ENCODE data around the gene RNASEH1. TPM values are rescaled to one million over a fixed set of nuclear protein-coding genes. Genes with fewer than 3 reads are reported as not detected.

RNASEH1 gene
- total and polyA plus RNA-seq, 2 experiments from 2014 or later = 15.3 to 25.6 TPM

DNA sequence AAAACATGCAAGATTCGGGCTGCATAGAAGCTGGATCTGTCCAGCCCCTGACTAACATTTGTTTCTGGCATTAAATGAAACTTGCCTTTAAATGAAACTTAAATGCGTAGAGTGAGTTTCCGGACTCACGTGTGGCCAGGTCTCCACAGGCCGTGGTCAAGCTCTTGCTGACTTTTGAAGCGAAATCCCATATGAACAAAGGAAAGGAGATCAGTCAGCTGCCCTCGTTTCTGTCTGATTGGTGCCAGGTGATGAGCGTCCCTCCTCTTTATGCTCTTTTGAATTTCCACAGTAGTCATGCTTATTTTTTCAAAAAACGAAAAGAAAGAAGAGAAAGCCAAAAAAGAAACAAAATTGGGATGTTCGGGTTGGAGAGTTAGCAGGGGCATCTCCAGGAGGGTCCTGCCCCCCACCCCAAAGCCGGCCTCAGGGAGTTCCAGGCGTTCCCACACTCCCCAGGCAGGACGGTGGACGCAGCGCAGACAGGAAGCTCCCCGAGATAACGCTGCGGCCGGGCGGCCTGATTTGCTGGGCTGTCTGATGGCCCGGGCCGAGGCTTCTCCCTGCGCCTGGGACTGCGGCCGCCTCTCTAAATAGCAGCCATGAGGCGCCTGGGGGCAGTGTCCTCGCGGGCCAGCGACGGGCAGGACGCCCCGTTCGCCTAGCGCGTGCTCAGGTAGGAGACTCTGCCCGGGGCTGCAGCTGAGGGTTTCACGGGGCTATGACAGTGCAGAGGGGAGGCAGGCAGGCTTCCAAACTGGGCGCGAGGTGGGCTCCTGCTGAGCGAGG is 36.6 kb upstream of the RNASEH1 start, which contains the start of gene COLEC11:
COLEC11 (plus strand) TSS at position 620 of the 789 bp plus-strand sequence. CDS start 9,229 bp downstream, outside the sequence.
- TF ChIP-seq, protein P1, sequence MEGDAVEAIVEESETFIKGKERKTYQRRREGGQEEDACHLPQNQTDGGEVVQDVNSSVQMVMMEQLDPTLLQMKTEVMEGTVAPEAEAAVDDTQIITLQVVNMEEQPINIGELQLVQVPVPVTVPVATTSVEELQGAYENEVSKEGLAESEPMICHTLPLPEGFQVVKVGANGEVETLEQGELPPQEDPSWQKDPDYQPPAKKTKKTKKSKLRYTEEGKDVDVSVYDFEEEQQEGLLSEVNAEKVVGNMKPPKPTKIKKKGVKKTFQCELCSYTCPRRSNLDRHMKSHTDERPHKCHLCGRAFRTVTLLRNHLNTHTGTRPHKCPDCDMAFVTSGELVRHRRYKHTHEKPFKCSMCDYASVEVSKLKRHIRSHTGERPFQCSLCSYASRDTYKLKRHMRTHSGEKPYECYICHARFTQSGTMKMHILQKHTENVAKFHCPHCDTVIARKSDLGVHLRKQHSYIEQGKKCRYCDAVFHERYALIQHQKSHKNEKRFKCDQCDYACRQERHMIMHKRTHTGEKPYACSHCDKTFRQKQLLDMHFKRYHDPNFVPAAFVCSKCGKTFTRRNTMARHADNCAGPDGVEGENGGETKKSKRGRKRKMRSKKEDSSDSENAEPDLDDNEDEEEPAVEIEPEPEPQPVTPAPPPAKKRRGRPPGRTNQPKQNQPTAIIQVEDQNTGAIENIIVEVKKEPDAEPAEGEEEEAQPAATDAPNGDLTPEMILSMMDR (IDR thresholded peaks at IDR 0.05; ENCODE audit: poor library complexity) = peak; percentile 32
- no peak for TF ChIP-seq EZH2 (IDR thresholded peaks at IDR 0.05; ENCODE audit: borderline replicate concordance)
- no peaks in the 10 kb centered on the region for H3K36me3 ChIP-seq (replicated peaks; ENCODE audit: insufficient read depth, low read depth)
- H3K27ac ChIP-seq = peak within 1 kb of the TSS; percentile 10
- no peak within 1 kb of the TSS for H3K4me3 ChIP-seq
- 47% methylated on average over 40 of the region's 40 CpGs for WGBS (ENCODE audit: low lambda C conversion rate, missing lambda C conversion rate)
- no peaks in the 10 kb centered on the region for H3K9me3 ChIP-seq (ENCODE audit: low read depth)
- H3K9me2 ChIP-seq (replicated peaks; ENCODE audit: insufficient read depth) = no peaks in the 10 kb centered on the region
- no peaks in the 10 kb centered on the region for H4K20me1 ChIP-seq (ENCODE audit: insufficient read depth, poor library complexity, severe bottlenecking)
- no peaks in the 10 kb centered on the region for H3K79me2 ChIP-seq
- H2AFZ ChIP-seq = peak within 1 kb of the TSS; percentile 49
- H3K4me1 ChIP-seq (ENCODE audit: insufficient read depth) = peaks cover 6% of the 10 kb centered on the region
- no peaks in the 10 kb centered on the region for H3K27me3 ChIP-seq
- H3K4me2 ChIP-seq = peak within 1 kb of the TSS; percentile 71
- peak; percentile 62 for DNase-seq (ENCODE audit: low spot score)

GRCh38 chr2:3589086-3589485 is 31.0 kb upstream of the RNASEH1 start:
- Histone ChIP-seq H3K27me3 (no peaks in the 10 kb centered on the region), H4K20me1 (ENCODE audit: insufficient read depth, poor library complexity, severe bottlenecking) (no peaks in the 10 kb centered on the region), H3K9me3 (ENCODE audit: low read depth) (no peaks in the 10 kb centered on the region), H3K4me1 (ENCODE audit: insufficient read depth) (peaks cover 12% of the 10 kb centered on the region), H3K9me2 (replicated peaks; ENCODE audit: insufficient read depth) (no peaks in the 10 kb centered on the region), H3K27ac (no peak overlapping the region), H2AFZ (no peak overlapping the region), H3K4me2 (no peak overlapping the region), H3K4me3 (no peak overlapping the region), H3K79me2 (no peaks in the 10 kb centered on the region), H3K36me3 (replicated peaks; ENCODE audit: insufficient read depth, low read depth) (no peaks in the 10 kb centered on the region)
- 95% methylated on average over 11 of the region's 11 CpGs for WGBS (ENCODE audit: low lambda C conversion rate, missing lambda C conversion rate)
- no peak for DNase-seq (ENCODE audit: low spot score)
- TF ChIP-seq, protein P1 (IDR thresholded peaks at IDR 0.05; ENCODE audit: poor library complexity) = no peak

DNA sequence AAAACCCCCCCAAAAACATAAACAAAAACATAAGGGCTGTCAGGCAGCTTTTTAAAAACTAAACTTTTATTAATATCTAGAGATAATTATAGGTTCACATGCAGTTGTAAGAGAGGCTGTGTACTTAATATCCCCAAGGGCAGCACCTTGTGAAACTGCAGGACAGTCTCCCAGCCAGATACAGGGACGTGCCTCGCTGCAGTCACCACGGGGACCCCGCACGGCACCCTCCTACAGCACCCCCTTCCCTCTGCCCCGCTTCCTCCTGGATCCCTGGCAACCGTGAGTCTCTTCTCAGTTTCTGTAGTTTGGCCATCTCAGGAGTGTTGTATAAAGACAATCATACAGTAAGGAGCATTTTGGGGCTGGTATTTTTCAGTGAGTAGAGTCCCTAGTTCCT is 30.0 kb upstream of the RNASEH1 start:
- Histone ChIP-seq H3K27me3 (no peaks in the 10 kb centered on the region), H3K27ac (peak overlapping the region; percentile 40), H2AFZ (no peak overlapping the region), H3K4me2 (no peak overlapping the region), H3K4me1 (ENCODE audit: insufficient read depth) (peaks cover 12% of the 10 kb centered on the region), H3K4me3 (no peak overlapping the region), H3K36me3 (replicated peaks; ENCODE audit: insufficient read depth, low read depth) (no peaks in the 10 kb centered on the region), H3K9me3 (ENCODE audit: low read depth) (no peaks in the 10 kb centered on the region), H3K79me2 (no peaks in the 10 kb centered on the region), H3K9me2 (replicated peaks; ENCODE audit: insufficient read depth) (no peaks in the 10 kb centered on the region), H4K20me1 (ENCODE audit: insufficient read depth, poor library complexity, severe bottlenecking) (no peaks in the 10 kb centered on the region)
- DNase-seq (ENCODE audit: low spot score) = no peak
- WGBS (ENCODE audit: low lambda C conversion rate, missing lambda C conversion rate) = 94% methylated on average over 7 of the region's 7 CpGs
- TF ChIP-seq, protein P1 (IDR thresholded peaks at IDR 0.05; ENCODE audit: poor library complexity) = no peak
- TF ChIP-seq EZH2 (IDR thresholded peaks at IDR 0.05; ENCODE audit: borderline replicate concordance) (no peak), EZH2phosphoT487 (IDR thresholded peaks at IDR 0.05; ENCODE audit: low read depth, severe bottlenecking, unreplicated experiment) (no peak)
